ENCODE results near the gene ASTE1.

DNA sequence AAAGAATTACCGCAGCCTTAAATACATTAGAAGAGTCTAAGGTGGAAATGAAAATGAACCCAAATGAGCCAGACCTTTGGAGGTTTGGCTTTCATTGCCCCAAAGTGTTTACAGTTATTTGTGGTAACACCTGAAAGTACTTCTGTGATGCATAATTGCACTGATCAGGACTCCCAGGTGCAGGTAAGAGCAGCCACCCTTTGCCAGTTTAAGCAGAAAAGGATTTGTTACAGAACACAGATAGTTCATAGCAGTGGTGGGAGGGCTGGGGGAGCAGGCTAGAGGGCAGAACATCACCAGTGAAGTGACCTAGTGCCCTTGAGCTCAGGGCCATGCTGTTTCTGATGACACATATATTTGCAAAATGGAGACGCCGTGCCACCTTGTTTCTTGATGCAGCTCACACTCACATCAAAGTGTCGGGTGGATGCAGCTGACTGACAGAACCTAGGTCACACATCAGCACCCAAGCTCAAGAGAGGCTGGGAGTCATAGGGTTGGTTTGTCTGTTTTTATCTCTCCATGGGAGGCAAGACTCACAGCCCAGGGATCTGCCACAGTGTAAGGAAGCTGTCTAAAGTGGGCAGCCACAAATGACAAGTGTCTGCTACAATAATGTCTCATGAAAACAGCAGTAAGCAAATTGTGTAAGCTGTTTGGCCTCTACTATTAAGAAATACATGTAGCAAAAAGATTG, 49.2 kb upstream of the ASTE1 start:
- TF ChIP-seq, protein P1, sequence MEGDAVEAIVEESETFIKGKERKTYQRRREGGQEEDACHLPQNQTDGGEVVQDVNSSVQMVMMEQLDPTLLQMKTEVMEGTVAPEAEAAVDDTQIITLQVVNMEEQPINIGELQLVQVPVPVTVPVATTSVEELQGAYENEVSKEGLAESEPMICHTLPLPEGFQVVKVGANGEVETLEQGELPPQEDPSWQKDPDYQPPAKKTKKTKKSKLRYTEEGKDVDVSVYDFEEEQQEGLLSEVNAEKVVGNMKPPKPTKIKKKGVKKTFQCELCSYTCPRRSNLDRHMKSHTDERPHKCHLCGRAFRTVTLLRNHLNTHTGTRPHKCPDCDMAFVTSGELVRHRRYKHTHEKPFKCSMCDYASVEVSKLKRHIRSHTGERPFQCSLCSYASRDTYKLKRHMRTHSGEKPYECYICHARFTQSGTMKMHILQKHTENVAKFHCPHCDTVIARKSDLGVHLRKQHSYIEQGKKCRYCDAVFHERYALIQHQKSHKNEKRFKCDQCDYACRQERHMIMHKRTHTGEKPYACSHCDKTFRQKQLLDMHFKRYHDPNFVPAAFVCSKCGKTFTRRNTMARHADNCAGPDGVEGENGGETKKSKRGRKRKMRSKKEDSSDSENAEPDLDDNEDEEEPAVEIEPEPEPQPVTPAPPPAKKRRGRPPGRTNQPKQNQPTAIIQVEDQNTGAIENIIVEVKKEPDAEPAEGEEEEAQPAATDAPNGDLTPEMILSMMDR (IDR thresholded peaks at IDR 0.05) = no peak
- no peak for TF ChIP-seq POLR2A (IDR thresholded peaks at IDR 0.05)
